CD1c-positive myeloid dendritic cell (primary cell): ENCODE results near the gene ECEL1.
"Not testable (repeated sequence)": the region's sequence is repeated elsewhere in the genome, so short reads cannot be mapped to it uniquely, and the experiment has no call there.

Experiments used
- DNase-seq: peaks from one replicate; pipeline ENCODE4 v3.0.0-alpha.2; 2016; ENCODE audit errors: extremely low spot score

The ECEL1 gene

GRCh38 chr2:232441922-232442321 is 45.7 kb downstream of the ECEL1 start:
- DNase-seq = not testable (repeated sequence)

- DNase-seq = no peak
Measured at GRCh38 chr2:232441147-232441651, 46.4 kb downstream of the ECEL1 start.

GRCh38 chr2:232440220-232441018 is 47.2 kb downstream of the ECEL1 start:
- peak; percentile 86 for DNase-seq

- no peak for DNase-seq
Measured at GRCh38 chr2:232439758-232440135, 47.9 kb downstream of the ECEL1 start.

GRCh38 chr2:232438951-232439757 is 48.5 kb downstream of the ECEL1 start:
- DNase-seq = peak; percentile 34

GRCh38 chr2:232438091-232438490 is 49.5 kb downstream of the ECEL1 start:
- DNase-seq = no peak

GRCh38 chr2:232437195-232437571 is 50.5 kb downstream of the ECEL1 start:
- DNase-seq = no peak

GRCh38 chr2:232436381-232437194 is 51.0 kb downstream of the ECEL1 start:
- no peak for DNase-seq

- DNase-seq = no peak
Measured at GRCh38 chr2:232435805-232436204, 51.8 kb downstream of the ECEL1 start.

- DNase-seq = no peak
Measured at GRCh38 chr2:232435375-232435648, 52.3 kb downstream of the ECEL1 start.

GRCh38 chr2:232434563-232435374 is 52.9 kb downstream of the ECEL1 start:
- no peak for DNase-seq

GRCh38 chr2:232434091-232434490 is 53.5 kb downstream of the ECEL1 start:
- DNase-seq = no peak

GRCh38 chr2:232433622-232434021 is 54.0 kb downstream of the ECEL1 start:
- DNase-seq = not testable (repeated sequence)

- no peak for DNase-seq
Measured at GRCh38 chr2:232432598-232433184, 54.9 kb downstream of the ECEL1 start.

- DNase-seq = no peak
Measured at GRCh38 chr2:232431705-232432590, 55.7 kb downstream of the ECEL1 start.
